MM.1S (cell line): Measurements from ENCODE around the gene LCE3A.
A peak's percentile ranks its signal among the peaks of the same experiment; 100 is the strongest.
"Not testable (repeated sequence)": the region's sequence is repeated elsewhere in the genome, so short reads cannot be mapped to it uniquely, and the experiment has no call there.

ENCODE experiments used
- DNase-seq: peaks from one replicate; pipeline ENCODE4 v3.0.0-alpha.2; 2015
- H2AFZ ChIP-seq: fragments of 300-600 bp; sonication (generic); 2 replicates; pipeline ENCODE4 v1.6.0; 2016; ENCODE audit warnings: antibody characterized with exemption, low read length
- H3F3A ChIP-seq: fragments of 300-600 bp; sonication (generic); 2 replicates; pipeline ENCODE4 v1.6.1; 2016; ENCODE audit warnings: mild to moderate bottlenecking, antibody characterized with exemption, low read length, moderate library complexity, mixed read lengths; ENCODE audit not compliant: insufficient read depth
- H3K27ac ChIP-seq: fragments of 300-600 bp; sonication (generic); 2 replicates; pipeline ENCODE4 v1.5.1; 2016; ENCODE audit warnings: mild to moderate bottlenecking, low read length
- H3K27me3 ChIP-seq: fragments of 300-600 bp; sonication (generic); replicated peaks from 2 replicates; pipeline ENCODE4 v1.6.0; 2016; ENCODE audit warnings: low read length; ENCODE audit not compliant: insufficient read depth
- H3K36me3 ChIP-seq: fragments of 300-600 bp; sonication (generic); replicated peaks from 2 replicates; pipeline ENCODE4 v1.6.1; 2016; ENCODE audit warnings: mild to moderate bottlenecking, low read length, mixed read lengths; ENCODE audit not compliant: insufficient read depth
- H3K4me1 ChIP-seq: fragments of 300-600 bp; sonication (generic); 2 replicates; pipeline ENCODE4 v1.6.1; 2016; ENCODE audit warnings: low read length, mixed read lengths
- H3K4me2 ChIP-seq: fragments of 300-600 bp; sonication (generic); 2 replicates; pipeline ENCODE4 v1.6.0; 2016; ENCODE audit warnings: low read depth, low read length
- H3K4me3 ChIP-seq: fragments of 300-600 bp; sonication (generic); 2 replicates; pipeline ENCODE4 v1.5.1; 2016; ENCODE audit warnings: low read length, mixed read lengths
- H3K79me2 ChIP-seq: fragments of 300-600 bp; sonication (generic); 2 replicates; pipeline ENCODE4 v1.6.1; 2016; ENCODE audit warnings: mixed run types, low read length, mixed read lengths
- H3K9ac ChIP-seq: fragments of 300-600 bp; sonication (generic); 2 replicates; pipeline ENCODE4 v1.6.1; 2016; ENCODE audit warnings: low read length, mixed read lengths
- H3K9me2 ChIP-seq: fragments of 300-600 bp; sonication (generic); replicated peaks from 2 replicates; pipeline ENCODE4 v1.6.1; 2016; ENCODE audit warnings: mild to moderate bottlenecking, low read length, mixed read lengths; ENCODE audit not compliant: insufficient read depth
- H3K9me3 ChIP-seq: fragments of 300-600 bp; sonication (generic); replicated peaks from 2 replicates; pipeline ENCODE4 v1.6.1; 2016; ENCODE audit warnings: mild to moderate bottlenecking, low read length, mixed read lengths; ENCODE audit not compliant: insufficient read depth
- H4K20me1 ChIP-seq: fragments of 300-600 bp; sonication (generic); 2 replicates; pipeline ENCODE4 v1.6.1; 2016; ENCODE audit warnings: mild to moderate bottlenecking, low read length, moderate library complexity, mixed read lengths; ENCODE audit not compliant: insufficient read depth
- CTCF ChIP-seq: fragments of 300-600 bp; sonication (generic); IDR thresholded peaks from 2 replicates; pipeline ENCODE4 v1.5.1; 2016; ENCODE audit warnings: antibody characterized with exemption, low read length, mixed read lengths
- EZH2 ChIP-seq: fragments of 300-600 bp; sonication (generic); optimal IDR thresholded peaks from 2 replicates; pipeline ENCODE3; 2017; ENCODE audit warnings: low read depth, mild to moderate bottlenecking, antibody characterized with exemption, low read length, mixed read lengths
- EZH2phosphoT487 ChIP-seq: fragments of 300-600 bp; sonication (generic); IDR thresholded peaks from 2 replicates; pipeline ENCODE4 v1.6.1; 2018; ENCODE audit warnings: antibody characterized with exemption, low read length

The LCE3A gene

GRCh38 chr1:152622803-152623202, at the start of gene LCE3A:
LCE3A (minus strand) TSS chr1:152623103; CDS start chr1:152623103, 0 bp downstream.
- H3K27ac ChIP-seq: no peak within 1 kb of the TSS
- H3F3A ChIP-seq: no peaks in the 10 kb centered on the region
- no peaks in the 10 kb centered on the region for H3K27me3 ChIP-seq
- H3K9me2 ChIP-seq: no peaks in the 10 kb centered on the region
- H4K20me1 ChIP-seq: no peaks in the 10 kb centered on the region
- no peaks in the 10 kb centered on the region for H3K36me3 ChIP-seq
- no peaks in the 10 kb centered on the region for H3K4me1 ChIP-seq
- peak within 1 kb of the TSS; percentile 57 for H2AFZ ChIP-seq
- H3K9me3 ChIP-seq: no peaks in the 10 kb centered on the region
- DNase-seq: peak; percentile 83
- peak within 1 kb of the TSS; percentile 54 for H3K4me2 ChIP-seq
- no peak for TF ChIP-seq CTCF
- no peak for TF ChIP-seq EZH2
- no peak for TF ChIP-seq EZH2phosphoT487
- H3K79me2 ChIP-seq: no peaks in the 10 kb centered on the region
- no peak within 1 kb of the TSS for H3K4me3 ChIP-seq
- H3K9ac ChIP-seq: no peak within 1 kb of the TSS

GRCh38 chr1:152667648-152668047, 44.7 kb upstream of the LCE3A start:
- H3K79me2 ChIP-seq: no peaks in the 10 kb centered on the region
- H3K4me2 ChIP-seq: no peak overlapping the region
- no peak for DNase-seq
- no peak overlapping the region for H3K9ac ChIP-seq
- H3K27me3 ChIP-seq: no peaks in the 10 kb centered on the region
- no peak overlapping the region for H3K4me3 ChIP-seq
- H3K9me2 ChIP-seq: no peaks in the 10 kb centered on the region
- H3K36me3 ChIP-seq: no peaks in the 10 kb centered on the region
- H2AFZ ChIP-seq: no peak overlapping the region
- no peaks in the 10 kb centered on the region for H3K4me1 ChIP-seq
- H4K20me1 ChIP-seq: no peaks in the 10 kb centered on the region
- no peaks in the 10 kb centered on the region for H3F3A ChIP-seq
- no peaks in the 10 kb centered on the region for H3K9me3 ChIP-seq
- no peak overlapping the region for H3K27ac ChIP-seq
- no peak for TF ChIP-seq EZH2
- no peak for TF ChIP-seq EZH2phosphoT487
- no peak for TF ChIP-seq CTCF

- DNase-seq, H3K4me3 ChIP-seq, H3K36me3 ChIP-seq, H2AFZ ChIP-seq, H3K27ac ChIP-seq, H3K79me2 ChIP-seq, H3F3A ChIP-seq, H3K27me3 ChIP-seq, H3K4me2 ChIP-seq, H3K9me2 ChIP-seq, H3K4me1 ChIP-seq, H4K20me1 ChIP-seq, H3K9me3 ChIP-seq, H3K9ac ChIP-seq: not testable (repeated sequence)
Measured at GRCh38 chr1:152666171-152666570, 43.3 kb upstream of the LCE3A start.

GRCh38 chr1:152663098-152663497, 40.2 kb upstream of the LCE3A start, which contains the start of gene LCE2D:
LCE2D (plus strand) TSS chr1:152663380; CDS start chr1:152664106, 726 bp downstream.
- Histone ChIP-seq H3K79me2 (no peaks in the 10 kb centered on the region), H3K36me3 (no peaks in the 10 kb centered on the region), H3K9me3 (no peaks in the 10 kb centered on the region), H3K4me1 (no peaks in the 10 kb centered on the region), H3K27ac (no peak within 1 kb of the TSS), H3K4me2 (no peak within 1 kb of the TSS), H3K27me3 (no peaks in the 10 kb centered on the region), H4K20me1 (no peaks in the 10 kb centered on the region), H3K9ac (no peak within 1 kb of the TSS), H3F3A (no peaks in the 10 kb centered on the region), H2AFZ (no peak within 1 kb of the TSS), H3K9me2 (no peaks in the 10 kb centered on the region), H3K4me3 (no peak within 1 kb of the TSS)
- no peak for DNase-seq
- TF ChIP-seq CTCF (no peak), EZH2phosphoT487 (no peak), EZH2 (no peak)
